ENCODE data around the gene COQ8B. TPM values are rescaled to one million over a fixed set of nuclear protein-coding genes. Genes with fewer than 3 reads are reported as not detected.

COQ8B gene
- total RNA-seq, 1 experiment from 2014 or later: 19.5 TPM

DNA sequence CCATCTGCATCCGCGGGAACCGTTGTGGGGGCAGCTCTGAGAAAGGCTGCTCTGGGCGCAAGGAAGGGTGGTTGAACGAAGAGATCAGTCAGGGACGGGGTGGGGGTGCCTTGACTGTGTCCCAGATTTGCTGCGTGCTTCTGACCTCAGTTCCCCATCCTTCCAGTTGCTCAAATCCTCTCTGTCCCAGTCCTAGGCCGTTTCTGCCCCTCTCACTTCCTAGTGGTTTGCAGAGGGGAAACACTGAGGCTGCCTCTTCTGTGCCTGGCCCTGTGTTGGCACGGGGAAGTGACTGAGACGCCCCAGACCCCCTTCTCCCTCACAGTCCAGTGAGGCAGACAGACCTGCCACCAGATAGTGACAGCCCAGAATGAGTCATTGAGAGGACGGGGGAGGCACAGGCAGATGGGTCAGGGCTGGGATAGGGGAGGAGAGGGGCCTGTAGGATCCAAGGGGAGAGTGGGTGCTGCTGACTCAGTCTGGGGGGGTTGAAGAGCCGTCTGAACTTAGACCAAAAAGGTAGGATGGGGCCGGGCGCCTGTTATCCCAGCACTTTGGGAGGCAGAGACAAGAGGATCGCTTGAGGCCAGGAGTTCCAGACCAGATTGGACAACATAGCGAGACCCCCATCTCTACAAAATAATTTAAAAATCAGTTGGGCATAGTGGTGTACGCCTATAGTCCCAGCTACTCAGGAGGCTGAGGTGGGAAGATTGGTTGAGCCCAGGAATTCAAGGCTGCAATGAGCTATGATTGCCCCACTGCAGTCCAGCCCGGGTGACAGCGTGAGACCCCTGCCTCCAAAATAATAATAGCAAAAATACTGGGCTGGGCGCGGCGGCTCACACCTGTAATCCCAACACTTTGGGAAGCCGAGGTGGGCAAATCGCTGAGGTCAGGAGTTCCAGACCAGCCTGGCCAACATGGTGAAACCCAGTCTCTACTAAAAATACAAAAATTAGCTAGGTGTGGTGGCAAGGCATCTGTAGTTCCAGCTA lies 52.7 kb downstream of the COQ8B start:
- Histone ChIP-seq H2AFZ (ENCODE audit: low read length) (peak overlapping the region; percentile 97), H3K9ac (ENCODE audit: low read length) (no peak overlapping the region)

GRCh38 chr19:40662925-40663694 lies 53.6 kb downstream of the COQ8B start:
- DNase-seq: peak; percentile 82

More for the DNA sequence above, 52.7 kb downstream of the COQ8B start:
- no peak overlapping the region for H3K27ac ChIP-seq (ENCODE audit: low read length)
- POLR2A ChIA-PET (ENCODE audit: unreplicated experiment): interaction anchor here (0.6 kb wide), 1 partner anchor 14 kb away, joined by 5 read pairs; no protein-coding TSS in a partner anchor
- H3K4me3 ChIP-seq (ENCODE audit: low read length): peak overlapping the region; percentile 82
- no peaks in the 10 kb centered on the region for H4K20me1 ChIP-seq (ENCODE audit: low read length)
- H3F3A ChIP-seq (ENCODE audit: low read length, unreplicated experiment): no peaks in the 10 kb centered on the region
- intact Hi-C loops (cut with micrococcal nuclease): loop anchor here (5.0 to 10.0 kb wide), 3 partner anchors 53 to 153 kb away; partner anchors contain the start of genes COQ8B, EGLN2 and ITPKC
- TF ChIP-seq, protein P1, sequence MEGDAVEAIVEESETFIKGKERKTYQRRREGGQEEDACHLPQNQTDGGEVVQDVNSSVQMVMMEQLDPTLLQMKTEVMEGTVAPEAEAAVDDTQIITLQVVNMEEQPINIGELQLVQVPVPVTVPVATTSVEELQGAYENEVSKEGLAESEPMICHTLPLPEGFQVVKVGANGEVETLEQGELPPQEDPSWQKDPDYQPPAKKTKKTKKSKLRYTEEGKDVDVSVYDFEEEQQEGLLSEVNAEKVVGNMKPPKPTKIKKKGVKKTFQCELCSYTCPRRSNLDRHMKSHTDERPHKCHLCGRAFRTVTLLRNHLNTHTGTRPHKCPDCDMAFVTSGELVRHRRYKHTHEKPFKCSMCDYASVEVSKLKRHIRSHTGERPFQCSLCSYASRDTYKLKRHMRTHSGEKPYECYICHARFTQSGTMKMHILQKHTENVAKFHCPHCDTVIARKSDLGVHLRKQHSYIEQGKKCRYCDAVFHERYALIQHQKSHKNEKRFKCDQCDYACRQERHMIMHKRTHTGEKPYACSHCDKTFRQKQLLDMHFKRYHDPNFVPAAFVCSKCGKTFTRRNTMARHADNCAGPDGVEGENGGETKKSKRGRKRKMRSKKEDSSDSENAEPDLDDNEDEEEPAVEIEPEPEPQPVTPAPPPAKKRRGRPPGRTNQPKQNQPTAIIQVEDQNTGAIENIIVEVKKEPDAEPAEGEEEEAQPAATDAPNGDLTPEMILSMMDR (conservative IDR thresholded peaks at IDR 0.05; ENCODE audit: low read depth, low read length): no peak
- no peak for TF ChIP-seq EZH2 (IDR thresholded peaks at IDR 0.05; ENCODE audit: low read length, unreplicated experiment)
- no peak for TF ChIP-seq EZH2phosphoT487 (IDR thresholded peaks at IDR 0.05; ENCODE audit: borderline replicate concordance, low read length)
- no peaks in the 10 kb centered on the region for H3K9me3 ChIP-seq (ENCODE audit: low read length)
- no peak for ATAC-seq
- H3K4me2 ChIP-seq (ENCODE audit: low read length): peak overlapping the region; percentile 97
- peaks cover 19% of the 10 kb centered on the region for H3K4me1 ChIP-seq (ENCODE audit: insufficient read depth, low read length)
- DNase-seq: peak; percentile 26
- no peaks in the 10 kb centered on the region for H3K9me2 ChIP-seq (replicated peaks; ENCODE audit: low read length)
- H3K36me3 ChIP-seq (ENCODE audit: low read depth, low read length): peaks cover 5% of the 10 kb centered on the region; the same call in 1 of the 2 replicates
- CTCF ChIA-PET: interaction anchor here (0.6 kb wide), 1 partner anchor 17 kb away, joined by 3 read pairs; no protein-coding TSS in a partner anchor
- no peaks in the 10 kb centered on the region for H3K27me3 ChIP-seq (ENCODE audit: low read length)
- H3K79me2 ChIP-seq (ENCODE audit: low read length): no peaks in the 10 kb centered on the region
- BruUV-seq (replicated peaks): no TSS peak

More at GRCh38 chr19:40662925-40663694, 53.6 kb downstream of the COQ8B start:
- Histone ChIP-seq H3K4me1 (ENCODE audit: insufficient read depth, low read length) (peaks cover 19% of the 10 kb centered on the region), H2AFZ (ENCODE audit: low read length) (peak overlapping the region; percentile 97), H3K36me3 (ENCODE audit: low read depth, low read length) (no peaks in the 10 kb centered on the region), H3K27me3 (ENCODE audit: low read length) (no peaks in the 10 kb centered on the region), H3K9me2 (replicated peaks; ENCODE audit: low read length) (no peaks in the 10 kb centered on the region), H3K9me3 (ENCODE audit: low read length) (no peaks in the 10 kb centered on the region), H3F3A (ENCODE audit: low read length, unreplicated experiment) (no peaks in the 10 kb centered on the region), H3K9ac (ENCODE audit: low read length) (peak overlapping the region; percentile 76), H3K27ac (ENCODE audit: low read length) (peak overlapping the region; percentile 47), H3K4me2 (ENCODE audit: low read length) (peak overlapping the region; percentile 97), H4K20me1 (ENCODE audit: low read length) (no peaks in the 10 kb centered on the region), H3K4me3 (ENCODE audit: low read length) (peak overlapping the region; percentile 82), H3K79me2 (ENCODE audit: low read length) (no peaks in the 10 kb centered on the region)
- no TSS peak for BruUV-seq (replicated peaks)
- peak; percentile 78 for ATAC-seq
- TF ChIP-seq EZH2phosphoT487 (IDR thresholded peaks at IDR 0.05; ENCODE audit: borderline replicate concordance, low read length): no peak; the same call in 1 of the 2 replicates
- TF ChIP-seq, protein P1 (conservative IDR thresholded peaks at IDR 0.05; ENCODE audit: low read depth, low read length): peak; percentile 84; the same call in 1 of the 2 replicates
- ChIA-PET CTCF (interaction anchor here (0.6 kb wide), 2 partner anchors 17 to 39 kb away, joined by 3 read pairs; no protein-coding TSS in a partner anchor), POLR2A (ENCODE audit: unreplicated experiment) (interaction anchor here (0.6 kb wide), 1 partner anchor 13 kb away, joined by 5 read pairs; no protein-coding TSS in a partner anchor)
- intact Hi-C loops (cut with micrococcal nuclease): loop anchor here (5.0 to 10.0 kb wide), 3 partner anchors 54 to 154 kb away; partner anchors contain the start of genes COQ8B, EGLN2 and ITPKC
